ENCODE data around the gene LAMTOR2. TPM values are rescaled to one million over a fixed set of nuclear protein-coding genes. Genes with fewer than 3 reads are reported as not detected.

The LAMTOR2 gene
- total RNA-seq, 2 donors from 2014 or later, result 84.4 to 101 TPM

DNA sequence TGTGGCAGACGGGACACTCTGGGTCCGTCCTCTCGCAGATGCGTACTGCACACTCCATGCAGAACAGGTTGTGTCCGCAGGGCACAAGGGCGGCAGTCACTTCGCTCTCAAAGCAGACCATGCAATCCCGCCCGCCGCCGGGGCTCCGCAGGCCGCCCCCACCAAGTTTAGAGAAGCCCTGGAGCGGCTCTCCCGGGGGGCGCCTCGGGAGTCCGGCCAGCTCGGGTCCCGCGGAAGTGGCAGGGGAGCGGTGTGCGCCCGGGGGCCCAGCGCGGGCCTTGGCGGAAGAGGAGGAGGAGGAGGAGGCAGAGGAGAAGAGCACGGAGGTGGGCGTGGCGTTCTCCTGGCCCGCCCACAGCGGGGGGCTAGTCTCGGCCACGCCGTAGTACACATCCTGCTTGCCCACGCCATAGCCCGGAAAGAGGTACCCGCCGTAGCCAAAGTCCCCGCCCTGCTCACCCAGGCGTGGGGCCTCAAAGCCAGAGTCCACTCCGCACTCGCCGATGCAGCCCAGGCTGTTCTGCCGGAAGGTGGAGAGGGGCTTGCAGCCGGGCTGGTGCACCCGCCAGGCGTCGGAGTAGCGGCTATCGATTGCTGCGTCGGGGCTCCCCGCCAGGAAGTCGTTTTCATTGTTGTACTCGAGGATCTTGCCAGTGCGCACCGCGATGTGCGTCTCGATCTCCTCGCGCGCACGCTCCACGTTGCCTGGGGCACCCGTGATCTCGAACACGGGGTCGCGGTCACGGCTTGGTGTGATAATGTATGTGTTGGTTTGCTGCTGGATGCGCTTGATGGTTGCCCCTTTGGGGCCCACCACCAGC, 22.2 kb downstream of the LAMTOR2 start:
- H3K27me3 ChIP-seq (ENCODE audit: control insufficient read depth, insufficient read depth, low read length, poor library complexity, severe bottlenecking), result no peaks in the 10 kb centered on the region
- no peaks in the 10 kb centered on the region for H3K9me3 ChIP-seq (ENCODE audit: control insufficient read depth, low read length)
- H3K4me3 ChIP-seq (ENCODE audit: low read length), result peak overlapping the region; percentile 38
- peak overlapping the region; percentile 71 for H3K27ac ChIP-seq (ENCODE audit: low read depth, low read length)
- H3K4me1 ChIP-seq (ENCODE audit: control insufficient read depth, insufficient read depth, low read length), result peaks cover 26% of the 10 kb centered on the region
- H3K36me3 ChIP-seq (ENCODE audit: control insufficient read depth, insufficient read depth, low read length), result peaks cover 66% of the 10 kb centered on the region
- Mint-ChIP-seq H3K9me3 (no peaks in the 10 kb centered on the region), H3K4me1 (peaks cover 71% of the 10 kb centered on the region), H3K27ac (peak overlapping the region; percentile 94), H3K27me3 (ENCODE audit: insufficient read depth) (no peaks in the 10 kb centered on the region), H3K4me3 (peak overlapping the region; percentile 99), H3K36me3 (ENCODE audit: low read depth) (peaks cover 49% of the 10 kb centered on the region)
- no peak overlapping the region for H3K9ac ChIP-seq (ENCODE audit: extremely low read depth, low read length, poor library complexity, severe bottlenecking)
- 59 to 61% methylated on average over 28 to 73 of the region's 73 CpGs for WGBS, 2 experiments (ENCODE audit: insufficient coverage in 1 of 2, insufficient read length in 1 of 2)
- peak; percentile 85 for DNase-seq
- TF ChIP-seq, protein P1, sequence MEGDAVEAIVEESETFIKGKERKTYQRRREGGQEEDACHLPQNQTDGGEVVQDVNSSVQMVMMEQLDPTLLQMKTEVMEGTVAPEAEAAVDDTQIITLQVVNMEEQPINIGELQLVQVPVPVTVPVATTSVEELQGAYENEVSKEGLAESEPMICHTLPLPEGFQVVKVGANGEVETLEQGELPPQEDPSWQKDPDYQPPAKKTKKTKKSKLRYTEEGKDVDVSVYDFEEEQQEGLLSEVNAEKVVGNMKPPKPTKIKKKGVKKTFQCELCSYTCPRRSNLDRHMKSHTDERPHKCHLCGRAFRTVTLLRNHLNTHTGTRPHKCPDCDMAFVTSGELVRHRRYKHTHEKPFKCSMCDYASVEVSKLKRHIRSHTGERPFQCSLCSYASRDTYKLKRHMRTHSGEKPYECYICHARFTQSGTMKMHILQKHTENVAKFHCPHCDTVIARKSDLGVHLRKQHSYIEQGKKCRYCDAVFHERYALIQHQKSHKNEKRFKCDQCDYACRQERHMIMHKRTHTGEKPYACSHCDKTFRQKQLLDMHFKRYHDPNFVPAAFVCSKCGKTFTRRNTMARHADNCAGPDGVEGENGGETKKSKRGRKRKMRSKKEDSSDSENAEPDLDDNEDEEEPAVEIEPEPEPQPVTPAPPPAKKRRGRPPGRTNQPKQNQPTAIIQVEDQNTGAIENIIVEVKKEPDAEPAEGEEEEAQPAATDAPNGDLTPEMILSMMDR (conservative IDR thresholded peaks at IDR 0.05), result no peak

DNA sequence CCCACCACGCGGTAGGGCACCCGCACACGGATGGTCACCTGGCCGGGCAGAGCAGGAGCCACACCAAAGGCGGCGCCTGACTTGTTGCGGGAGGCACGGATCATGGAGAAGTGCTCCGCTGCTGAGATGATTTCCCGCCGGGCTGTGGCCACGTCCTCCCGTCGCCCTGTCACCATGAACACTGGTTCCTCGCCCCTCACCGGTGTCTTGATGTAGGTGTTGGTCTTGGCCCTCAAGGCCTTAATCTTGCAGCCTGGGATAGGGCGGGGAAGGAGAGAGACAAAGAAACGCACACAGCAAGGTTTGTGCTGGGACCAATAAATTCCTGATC, 22.8 kb downstream of the LAMTOR2 start:
- no peaks in the 10 kb centered on the region for H3K9me3 Mint-ChIP-seq
- Histone ChIP-seq H3K4me3 (ENCODE audit: low read length) (peak overlapping the region; percentile 96), H3K36me3 (ENCODE audit: control insufficient read depth, insufficient read depth, low read length) (peaks cover 65% of the 10 kb centered on the region), H3K27me3 (ENCODE audit: control insufficient read depth, insufficient read depth, low read length, poor library complexity, severe bottlenecking) (no peaks in the 10 kb centered on the region), H3K9me3 (ENCODE audit: control insufficient read depth, low read length) (no peaks in the 10 kb centered on the region), H3K9ac (ENCODE audit: extremely low read depth, low read length, poor library complexity, severe bottlenecking) (peak overlapping the region; percentile 39), H3K27ac (ENCODE audit: low read depth, low read length) (peak overlapping the region; percentile 71), H3K4me1 (ENCODE audit: control insufficient read depth, insufficient read depth, low read length) (peaks cover 26% of the 10 kb centered on the region)
- peak overlapping the region; percentile 94 for H3K27ac Mint-ChIP-seq
- peaks cover 69% of the 10 kb centered on the region for H3K4me1 Mint-ChIP-seq
- H3K27me3 Mint-ChIP-seq (ENCODE audit: insufficient read depth), result no peaks in the 10 kb centered on the region
- peak; percentile 67 for DNase-seq
- H3K36me3 Mint-ChIP-seq (ENCODE audit: low read depth), result peaks cover 47% of the 10 kb centered on the region
- peak overlapping the region; percentile 99 for H3K4me3 Mint-ChIP-seq
- 83 to 88% methylated on average over 13 to 19 of the region's 19 CpGs for WGBS, 2 experiments (ENCODE audit: insufficient coverage in 1 of 2, insufficient read length in 1 of 2)
- TF ChIP-seq, protein P1 (conservative IDR thresholded peaks at IDR 0.05), result no peak

DNA sequence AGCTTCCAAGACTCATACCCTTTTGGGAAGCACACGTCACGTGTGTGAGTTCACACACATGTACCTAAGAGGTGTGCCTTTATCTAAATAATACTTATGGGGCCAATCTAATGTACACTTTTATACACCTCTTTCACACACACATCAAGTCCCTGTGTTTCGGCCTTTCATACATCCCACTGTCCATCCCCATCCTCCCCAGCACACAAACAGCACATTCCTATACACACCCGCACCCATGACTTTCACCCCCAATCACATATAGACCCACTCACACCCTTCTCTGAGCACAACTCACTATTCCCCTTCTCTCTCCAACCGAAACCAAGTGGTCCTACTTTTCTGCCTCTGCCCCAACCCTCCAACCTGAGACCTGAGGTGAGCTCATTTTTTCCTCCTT, 24.1 kb downstream of the LAMTOR2 start:
- 77 to 94% methylated on average over 4 to 5 of the region's 5 CpGs for WGBS, 2 experiments (ENCODE audit: insufficient coverage in 1 of 2, insufficient read length in 1 of 2)
- Histone ChIP-seq H3K27me3 (ENCODE audit: control insufficient read depth, insufficient read depth, low read length, poor library complexity, severe bottlenecking) (no peaks in the 10 kb centered on the region), H3K9me3 (ENCODE audit: control insufficient read depth, low read length) (no peaks in the 10 kb centered on the region), H3K27ac (ENCODE audit: low read depth, low read length) (peak overlapping the region; percentile 47), H3K4me3 (ENCODE audit: low read length) (peak overlapping the region; percentile 96), H3K36me3 (ENCODE audit: control insufficient read depth, insufficient read depth, low read length) (peaks cover 55% of the 10 kb centered on the region), H3K4me1 (ENCODE audit: control insufficient read depth, insufficient read depth, low read length) (peaks cover 22% of the 10 kb centered on the region), H3K9ac (ENCODE audit: extremely low read depth, low read length, poor library complexity, severe bottlenecking) (no peak overlapping the region)
- Mint-ChIP-seq H3K27me3 (ENCODE audit: insufficient read depth) (no peaks in the 10 kb centered on the region), H3K4me1 (peaks cover 59% of the 10 kb centered on the region), H3K36me3 (ENCODE audit: low read depth) (peaks cover 40% of the 10 kb centered on the region), H3K9me3 (no peaks in the 10 kb centered on the region), H3K27ac (peak overlapping the region; percentile 20), H3K4me3 (peak overlapping the region; percentile 99)
- peak; percentile 38 for DNase-seq
- TF ChIP-seq, protein P1 (conservative IDR thresholded peaks at IDR 0.05), result no peak

Data from endodermal cell (in vitro differentiated cells).